Osteoblast (primary cell): ENCODE measurements around the gene TIGAR. TPM values are rescaled to one million over a fixed set of nuclear protein-coding genes. Genes with fewer than 3 reads are reported as not detected.

ENCODE experiments used
- DNase-seq: peaks from one replicate; pipeline ENCODE4 v3.0.0; 2011; ENCODE audit warnings: low spot score, mixed read lengths; ENCODE audit not compliant: insufficient read length; ENCODE audit errors: missing footprints
- H2AFZ ChIP-seq: 2 replicates; pipeline ENCODE4 v1.6.0; 2011; ENCODE audit warnings: mild to moderate bottlenecking, low read length
- H3K27ac ChIP-seq: 2 replicates; pipeline ENCODE4 v1.5.1; 2011; ENCODE audit warnings: mild to moderate bottlenecking, low read depth, low read length, moderate library complexity
- H3K27me3 ChIP-seq: 2 replicates; pipeline ENCODE4 v1.6.0; 2012; ENCODE audit warnings: mild to moderate bottlenecking, control low read depth, inconsistent platforms, low read length, moderate library complexity; ENCODE audit not compliant: insufficient read depth
- H3K36me3 ChIP-seq: 2 replicates; pipeline ENCODE4 v1.5.1; 2011; ENCODE audit warnings: mild to moderate bottlenecking, low read length, control low read depth, moderate library complexity; ENCODE audit not compliant: insufficient read depth
- H3K4me1 ChIP-seq: 2 replicates; pipeline ENCODE4 v1.5.1; 2011; ENCODE audit warnings: mild to moderate bottlenecking, low read length, control low read depth, moderate library complexity; ENCODE audit not compliant: insufficient read depth
- H3K4me2 ChIP-seq: 2 replicates; pipeline ENCODE4 v1.6.0; 2011; ENCODE audit warnings: mild to moderate bottlenecking, low read length; ENCODE audit not compliant: insufficient read depth
- H3K4me3 ChIP-seq: fragments of 200-600 bp; sonication (generic); 3 replicates; pipeline ENCODE4 v1.5.1; 2012; ENCODE audit warnings: mild to moderate bottlenecking, low read length, inconsistent platforms; ENCODE audit not compliant: insufficient read depth
- H3K79me2 ChIP-seq: 2 replicates; pipeline ENCODE4 v1.6.0; 2012; ENCODE audit warnings: mild to moderate bottlenecking, low read length, control low read depth, inconsistent platforms; ENCODE audit not compliant: insufficient read depth
- H3K9me3 ChIP-seq: 2 replicates; pipeline ENCODE4 v1.5.1; 2011; ENCODE audit warnings: low read depth, low read length, control low read depth
- H4K20me1 ChIP-seq: 2 replicates; pipeline ENCODE4 v1.6.0; 2012; ENCODE audit warnings: mild to moderate bottlenecking, low read length, control low read depth; ENCODE audit not compliant: insufficient read depth
- CTCF ChIP-seq: IDR thresholded peaks from 2 replicates; pipeline ENCODE4 v1.5.1; 2011; ENCODE audit warnings: mild to moderate bottlenecking, low read depth, low read length, moderate library complexity; ENCODE audit errors: extremely low read depth
- total RNA-seq: library from RNA; depleted of rRNA; stranded (reverse); fragments of >200 nt; gene quantifications from 2 replicates; pipeline ENCODE4 v1.2.3, GENCODE V29; 2012

Gene TIGAR
- total RNA-seq, 1 donor = 11.6 TPM

- Histone ChIP-seq H3K4me3 (no peak overlapping the region), H3K79me2 (no peaks in the 10 kb centered on the region), H4K20me1 (no peaks in the 10 kb centered on the region), H3K9me3 (no peaks in the 10 kb centered on the region), H3K27ac (no peak overlapping the region), H3K36me3 (no peaks in the 10 kb centered on the region), H3K4me1 (no peaks in the 10 kb centered on the region), H3K27me3 (no peaks in the 10 kb centered on the region), H3K4me2 (no peak overlapping the region), H2AFZ (no peak overlapping the region)
- no peak for TF ChIP-seq CTCF
- DNase-seq = no peak
Observed at GRCh38 chr12:4388032-4388431, 67.0 kb downstream of the TIGAR start.

GRCh38 chr12:4388662-4389061 lies 67.6 kb downstream of the TIGAR start:
- no peak for DNase-seq
- no peak for TF ChIP-seq CTCF
- Histone ChIP-seq H3K27me3 (no peaks in the 10 kb centered on the region), H3K36me3 (no peaks in the 10 kb centered on the region), H2AFZ (no peak overlapping the region), H4K20me1 (no peaks in the 10 kb centered on the region), H3K9me3 (no peaks in the 10 kb centered on the region), H3K27ac (no peak overlapping the region), H3K4me2 (no peak overlapping the region), H3K4me3 (no peak overlapping the region), H3K4me1 (no peaks in the 10 kb centered on the region), H3K79me2 (no peaks in the 10 kb centered on the region)

- no peak for DNase-seq
- Histone ChIP-seq H2AFZ (no peak overlapping the region), H3K27me3 (no peaks in the 10 kb centered on the region)
Observed at GRCh38 chr12:4392223-4392742, 71.3 kb downstream of the TIGAR start.

GRCh38 chr12:4393211-4393610 lies 72.2 kb downstream of the TIGAR start:
- Histone ChIP-seq H3K4me1 (no peaks in the 10 kb centered on the region), H3K79me2 (no peaks in the 10 kb centered on the region), H3K36me3 (no peaks in the 10 kb centered on the region), H3K9me3 (no peaks in the 10 kb centered on the region), H3K27me3 (no peaks in the 10 kb centered on the region), H2AFZ (no peak overlapping the region), H3K4me3 (no peak overlapping the region), H4K20me1 (no peaks in the 10 kb centered on the region), H3K4me2 (no peak overlapping the region), H3K27ac (no peak overlapping the region)
- DNase-seq = no peak
- no peak for TF ChIP-seq CTCF

More at GRCh38 chr12:4392223-4392742, 71.3 kb downstream of the TIGAR start:
- Histone ChIP-seq H3K4me2 (no peak overlapping the region), H3K79me2 (no peaks in the 10 kb centered on the region), H3K9me3 (no peaks in the 10 kb centered on the region), H3K36me3 (no peaks in the 10 kb centered on the region), H4K20me1 (no peaks in the 10 kb centered on the region), H3K27ac (no peak overlapping the region), H3K4me3 (no peak overlapping the region), H3K4me1 (no peaks in the 10 kb centered on the region)
- TF ChIP-seq CTCF = no peak
